ENCODE data around the gene PDE8A. TPM values are rescaled to one million over a fixed set of nuclear protein-coding genes. Genes with fewer than 3 reads are reported as not detected.
"Not testable (repeated sequence)": the region's sequence is repeated elsewhere in the genome, so short reads cannot be mapped to it uniquely, and the experiment has no call there.

Gene PDE8A
- total and polyA plus RNA-seq, 9 donors: 14.1 to 32.7 (median 24.0) TPM

DNA sequence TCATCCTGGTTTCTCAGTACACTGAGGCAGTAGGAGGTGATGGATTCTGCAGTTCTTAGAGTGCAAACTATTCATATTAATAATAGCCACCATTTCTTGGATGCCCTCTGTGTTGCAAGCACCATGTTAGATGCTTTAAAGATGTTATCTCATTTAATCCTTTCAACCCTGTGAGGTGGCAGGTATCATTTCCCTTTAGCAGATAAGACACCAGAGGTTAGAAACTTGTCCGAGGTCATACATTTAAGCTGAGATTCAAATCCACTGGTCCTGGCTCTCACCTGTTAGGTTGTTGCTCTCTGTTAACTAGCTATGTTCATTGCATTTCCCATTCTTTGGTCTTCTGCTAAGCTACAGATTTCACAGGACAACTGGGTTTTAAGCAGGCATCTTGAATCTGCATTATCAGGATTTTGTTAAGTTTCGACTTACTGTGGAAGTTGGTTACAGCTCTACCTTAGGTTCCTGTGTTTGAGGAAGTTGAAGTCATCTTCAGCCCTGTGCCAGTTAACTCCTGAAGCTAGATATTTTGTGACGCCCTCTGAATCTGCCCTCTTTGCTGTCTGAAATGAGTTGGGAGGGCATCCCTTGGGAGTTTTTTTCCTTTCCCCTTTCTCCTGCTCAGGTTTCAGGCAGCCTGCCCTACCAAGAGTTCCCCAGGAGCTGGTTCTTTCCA lies 6.4 kb downstream of the PDE8A start:
- H3K27ac ChIP-seq (ENCODE audit: low read length): no peak overlapping the region
- peaks cover 3% of the 10 kb centered on the region for H3K4me1 ChIP-seq (ENCODE audit: control insufficient read depth, insufficient read depth, low read length)
- no peak overlapping the region for H3K4me3 ChIP-seq (ENCODE audit: low read length)
- DNase-seq: no peak
- 78% methylated on average over 2 of the region's 3 CpGs for WGBS (ENCODE audit: insufficient coverage)
- no peaks in the 10 kb centered on the region for H3K36me3 ChIP-seq (ENCODE audit: control insufficient read depth, insufficient read depth, low read length)
- H3K9me3 ChIP-seq (replicated peaks; ENCODE audit: control insufficient read depth, low read depth, low read length): no peaks in the 10 kb centered on the region
- H3K27me3 ChIP-seq (ENCODE audit: control insufficient read depth, insufficient read depth, low read length): no peaks in the 10 kb centered on the region

DNA sequence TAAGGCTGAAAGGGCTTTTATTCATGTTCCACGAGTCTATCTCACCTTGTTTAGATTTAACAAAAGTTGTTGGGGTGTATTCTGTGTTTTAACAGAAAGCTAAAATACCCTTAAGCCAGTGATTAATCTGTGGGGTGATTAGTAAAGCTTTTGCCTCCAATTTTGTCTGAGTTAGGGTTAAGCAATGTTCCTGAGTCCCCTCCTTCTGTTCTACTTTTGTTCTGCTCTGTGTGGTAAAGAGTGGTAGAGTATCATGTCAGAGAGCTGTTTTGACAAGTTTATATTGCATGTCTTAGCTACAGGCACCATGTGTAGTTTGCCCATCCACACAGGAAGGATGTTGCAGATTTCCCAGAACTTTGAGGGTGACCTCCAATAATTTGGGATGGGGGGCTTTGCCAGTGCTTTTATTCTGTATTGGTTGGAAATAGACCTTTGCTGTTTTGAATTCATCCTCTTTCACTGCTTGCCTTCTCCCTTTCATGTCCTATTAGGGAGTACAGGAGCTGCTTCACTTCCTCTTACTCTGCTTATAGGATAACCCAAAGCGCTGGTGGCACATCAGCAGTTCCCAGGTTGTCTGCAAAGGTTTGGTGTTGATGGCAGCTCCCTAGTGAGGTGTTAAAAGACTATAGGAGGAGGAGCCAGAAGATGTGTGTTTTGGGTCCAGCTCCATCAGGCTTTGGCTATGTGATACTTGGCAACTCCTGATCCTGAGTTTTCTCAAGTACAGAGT lies 7.4 kb downstream of the PDE8A start:
- Histone ChIP-seq H3K27me3 (ENCODE audit: control insufficient read depth, insufficient read depth, low read length) (no peaks in the 10 kb centered on the region), H3K4me3 (ENCODE audit: low read length) (no peak overlapping the region), H3K36me3 (ENCODE audit: control insufficient read depth, insufficient read depth, low read length) (no peaks in the 10 kb centered on the region), H3K27ac (ENCODE audit: low read length) (no peak overlapping the region), H3K4me1 (ENCODE audit: control insufficient read depth, insufficient read depth, low read length) (peaks cover 3% of the 10 kb centered on the region), H3K9me3 (replicated peaks; ENCODE audit: control insufficient read depth, low read depth, low read length) (no peaks in the 10 kb centered on the region)
- DNase-seq: no peak
- WGBS (ENCODE audit: insufficient coverage): no CpG with 5 or more reads among the region's 2 CpGs

DNA sequence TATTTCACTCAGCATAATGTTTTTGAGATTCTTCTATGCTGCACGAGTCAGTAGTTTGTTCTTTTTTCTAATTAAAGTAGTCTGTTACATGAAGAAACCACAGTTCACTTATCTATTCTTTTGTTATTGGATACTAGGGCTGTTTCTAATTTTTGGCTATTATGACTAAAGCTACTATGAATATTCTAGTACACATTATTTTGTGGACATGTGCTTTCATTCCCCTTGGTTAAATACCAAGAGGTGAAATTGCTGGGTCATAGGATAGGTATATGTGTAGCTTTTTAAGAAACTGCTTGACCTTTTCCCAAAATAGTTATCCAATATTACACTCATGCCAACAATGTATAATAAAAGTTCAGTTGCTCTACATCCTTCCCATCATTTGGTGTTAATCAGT lies 8.9 kb downstream of the PDE8A start:
- WGBS (ENCODE audit: insufficient coverage): no CpG with 5 or more reads among the region's 1 CpG
- no peaks in the 10 kb centered on the region for H3K36me3 ChIP-seq (ENCODE audit: control insufficient read depth, insufficient read depth, low read length)
- H3K4me3 ChIP-seq (ENCODE audit: low read length): no peak overlapping the region
- no peak for DNase-seq
- H3K4me1 ChIP-seq (ENCODE audit: control insufficient read depth, insufficient read depth, low read length): peaks cover 3% of the 10 kb centered on the region
- no peaks in the 10 kb centered on the region for H3K9me3 ChIP-seq (replicated peaks; ENCODE audit: control insufficient read depth, low read depth, low read length)
- H3K27ac ChIP-seq (ENCODE audit: low read length): no peak overlapping the region
- no peaks in the 10 kb centered on the region for H3K27me3 ChIP-seq (ENCODE audit: control insufficient read depth, insufficient read depth, low read length)

DNA sequence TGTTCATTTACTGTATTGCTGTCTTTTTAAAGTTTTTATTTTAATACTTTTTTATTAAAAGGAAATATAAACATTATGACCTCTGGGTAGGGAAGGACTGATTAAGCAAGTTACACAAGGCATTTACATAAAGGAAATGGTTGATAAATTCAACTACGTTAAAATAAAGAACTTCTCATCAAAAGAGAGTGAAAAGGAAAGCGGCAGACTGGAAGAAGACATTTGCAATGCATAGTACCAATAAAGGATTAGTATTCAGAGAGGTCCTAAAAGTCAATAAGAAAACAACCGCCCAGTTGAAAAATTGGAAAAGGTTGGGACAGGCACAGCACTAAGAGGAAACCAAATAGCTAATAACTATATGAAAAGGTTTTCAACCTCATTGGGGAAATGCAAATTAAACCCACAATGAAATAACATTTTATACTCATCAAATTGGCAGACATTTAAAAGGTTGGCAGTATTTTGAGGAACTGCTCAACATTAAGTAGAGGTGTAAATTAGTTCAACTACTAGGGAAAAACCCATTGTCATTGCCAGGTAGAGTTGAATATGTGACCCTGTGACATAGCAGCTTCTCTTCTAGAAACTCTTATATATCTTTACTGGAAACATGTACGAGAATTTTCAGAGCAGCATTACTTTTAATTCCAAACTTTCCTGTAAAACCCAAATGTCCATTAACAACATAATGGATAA lies 9.5 kb downstream of the PDE8A start:
- H3K27ac ChIP-seq (ENCODE audit: low read length): no peak overlapping the region
- no peaks in the 10 kb centered on the region for H3K36me3 ChIP-seq (ENCODE audit: control insufficient read depth, insufficient read depth, low read length)
- WGBS (ENCODE audit: insufficient coverage): no CpG with 5 or more reads among the region's 4 CpGs
- H3K9me3 ChIP-seq (replicated peaks; ENCODE audit: control insufficient read depth, low read depth, low read length): no peaks in the 10 kb centered on the region
- no peak for DNase-seq
- peaks cover 3% of the 10 kb centered on the region for H3K4me1 ChIP-seq (ENCODE audit: control insufficient read depth, insufficient read depth, low read length)
- H3K27me3 ChIP-seq (ENCODE audit: control insufficient read depth, insufficient read depth, low read length): no peaks in the 10 kb centered on the region
- H3K4me3 ChIP-seq (ENCODE audit: low read length): no peak overlapping the region

DNA sequence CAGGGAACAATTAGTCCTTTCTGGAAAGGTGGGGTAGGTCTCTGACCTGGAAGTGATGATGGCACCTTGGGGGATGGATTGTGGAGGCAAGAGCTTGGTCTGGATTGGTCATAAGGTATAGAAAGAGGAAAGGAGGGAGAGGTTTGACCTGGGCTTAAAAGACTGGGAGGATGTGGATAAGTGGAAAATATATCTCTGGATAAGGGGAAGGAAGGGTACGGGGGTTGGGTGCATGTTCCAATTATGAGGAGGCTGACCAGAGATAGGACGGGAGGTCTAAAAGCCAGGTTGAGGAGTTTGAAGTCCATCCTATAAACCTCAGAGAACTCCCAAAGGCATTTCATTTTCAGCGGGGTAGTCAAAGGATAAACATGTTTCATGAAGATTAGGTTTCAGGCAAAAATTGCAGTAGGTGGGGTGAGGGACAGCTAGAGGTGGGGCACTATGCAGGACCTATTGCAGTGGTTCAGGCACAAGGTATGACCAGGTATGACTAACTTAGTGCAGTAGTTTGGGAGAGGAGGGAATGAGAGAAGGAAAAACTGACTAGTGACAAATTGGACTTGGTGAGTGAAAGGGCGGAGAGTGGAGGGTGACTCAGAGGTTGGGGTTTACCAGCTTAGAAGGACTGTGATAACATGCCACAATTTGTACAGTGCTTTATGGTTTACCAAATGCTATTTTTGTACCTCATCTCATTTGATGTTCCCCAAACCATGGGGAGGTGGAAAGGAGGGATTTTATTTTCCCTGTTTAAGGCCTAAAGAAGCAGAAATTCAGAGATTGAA lies 10.7 kb downstream of the PDE8A start:
- H3K27me3 ChIP-seq (ENCODE audit: control insufficient read depth, insufficient read depth, low read length): no peaks in the 10 kb centered on the region
- H3K36me3 ChIP-seq (ENCODE audit: control insufficient read depth, insufficient read depth, low read length): no peaks in the 10 kb centered on the region
- peaks cover 3% of the 10 kb centered on the region for H3K4me1 ChIP-seq (ENCODE audit: control insufficient read depth, insufficient read depth, low read length)
- H3K27ac ChIP-seq (ENCODE audit: low read length): no peak overlapping the region
- no peak for DNase-seq
- no peaks in the 10 kb centered on the region for H3K9me3 ChIP-seq (replicated peaks; ENCODE audit: control insufficient read depth, low read depth, low read length)
- no peak overlapping the region for H3K4me3 ChIP-seq (ENCODE audit: low read length)
- 80% methylated on average over 1 of the region's 4 CpGs for WGBS (ENCODE audit: insufficient coverage)

DNA sequence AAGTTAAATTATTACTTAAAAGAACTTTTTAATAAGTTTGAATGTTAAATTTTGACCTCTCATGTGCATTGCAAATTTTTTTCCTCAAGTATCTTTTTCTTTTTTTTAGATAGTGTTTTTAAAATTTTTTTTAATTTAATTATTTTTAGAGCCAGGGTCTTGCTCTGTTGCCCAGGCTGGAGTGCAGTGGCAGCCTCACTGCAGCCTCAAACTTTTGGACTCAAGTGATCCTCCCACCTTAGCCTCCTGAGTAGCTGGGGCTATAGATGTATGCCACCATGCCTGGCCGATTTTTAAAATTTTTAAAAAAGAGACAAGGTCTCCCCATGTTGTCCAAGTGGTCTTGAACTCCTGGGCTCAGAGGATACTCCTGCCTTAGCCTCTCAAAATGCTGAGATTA lies 14.4 kb downstream of the PDE8A start:
- Histone ChIP-seq H3K9me3 (replicated peaks; ENCODE audit: control insufficient read depth, low read depth, low read length) (no peaks in the 10 kb centered on the region), H3K27me3 (ENCODE audit: control insufficient read depth, insufficient read depth, low read length) (no peaks in the 10 kb centered on the region), H3K27ac (ENCODE audit: low read length) (no peak overlapping the region), H3K4me3 (ENCODE audit: low read length) (no peak overlapping the region), H3K4me1 (ENCODE audit: control insufficient read depth, insufficient read depth, low read length) (peaks cover 8% of the 10 kb centered on the region), H3K36me3 (ENCODE audit: control insufficient read depth, insufficient read depth, low read length) (no peaks in the 10 kb centered on the region)
- 100% methylated on average over 1 of the region's 1 CpG for WGBS (ENCODE audit: insufficient coverage)
- no peak for DNase-seq

DNA sequence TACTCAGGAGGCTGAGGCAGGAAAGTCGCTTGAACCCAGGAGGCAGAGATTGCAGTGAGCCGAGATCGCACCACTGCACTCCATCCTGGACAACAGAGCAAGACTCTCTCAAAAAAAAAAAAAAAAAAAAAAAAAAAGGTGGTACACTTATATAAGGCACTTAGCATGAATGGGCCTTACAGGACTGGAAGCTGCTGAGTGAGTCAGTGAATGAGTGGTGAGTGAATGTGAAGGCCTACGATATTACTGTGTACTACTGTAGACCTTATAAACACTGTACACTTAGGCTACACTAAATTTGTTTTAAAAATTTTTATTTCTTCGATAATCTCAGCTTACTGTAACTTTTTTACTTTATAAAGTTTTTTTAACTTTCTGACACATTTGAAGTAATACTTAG lies 15.1 kb downstream of the PDE8A start:
- H3K27ac ChIP-seq (ENCODE audit: low read length); H3K4me1 ChIP-seq (ENCODE audit: control insufficient read depth, insufficient read depth, low read length); H3K9me3 ChIP-seq (replicated peaks; ENCODE audit: control insufficient read depth, low read depth, low read length); H3K36me3 ChIP-seq (ENCODE audit: control insufficient read depth, insufficient read depth, low read length); H3K27me3 ChIP-seq (ENCODE audit: control insufficient read depth, insufficient read depth, low read length); H3K4me3 ChIP-seq (ENCODE audit: low read length); DNase-seq: not testable (repeated sequence)
- no CpG with 5 or more reads among the region's 5 CpGs for WGBS (ENCODE audit: insufficient coverage)

DNA sequence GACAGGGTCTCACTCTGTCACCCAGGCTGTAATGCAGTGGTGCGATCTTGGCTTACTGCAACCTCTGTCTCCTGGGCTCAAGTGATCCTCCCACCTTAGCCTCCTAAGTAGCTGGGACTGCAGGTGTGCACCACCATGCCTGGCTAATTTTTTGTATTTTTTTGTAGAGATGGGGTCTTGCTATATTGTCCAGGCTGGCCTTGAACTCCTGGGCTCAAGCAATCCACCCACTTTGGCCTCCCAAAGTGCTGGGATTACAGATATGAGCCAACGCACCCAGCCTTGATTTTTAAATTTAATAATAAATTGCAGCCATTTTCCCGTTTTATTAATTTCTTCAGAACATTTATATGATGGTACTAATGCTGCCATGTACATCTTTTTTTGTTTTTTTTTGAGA lies 15.6 kb downstream of the PDE8A start:
- H3K27ac ChIP-seq (ENCODE audit: low read length); H3K27me3 ChIP-seq (ENCODE audit: control insufficient read depth, insufficient read depth, low read length); H3K9me3 ChIP-seq (replicated peaks; ENCODE audit: control insufficient read depth, low read depth, low read length); H3K4me1 ChIP-seq (ENCODE audit: control insufficient read depth, insufficient read depth, low read length); H3K36me3 ChIP-seq (ENCODE audit: control insufficient read depth, insufficient read depth, low read length); H3K4me3 ChIP-seq (ENCODE audit: low read length); DNase-seq: not testable (repeated sequence)
- no CpG with 5 or more reads among the region's 3 CpGs for WGBS (ENCODE audit: insufficient coverage)

DNA sequence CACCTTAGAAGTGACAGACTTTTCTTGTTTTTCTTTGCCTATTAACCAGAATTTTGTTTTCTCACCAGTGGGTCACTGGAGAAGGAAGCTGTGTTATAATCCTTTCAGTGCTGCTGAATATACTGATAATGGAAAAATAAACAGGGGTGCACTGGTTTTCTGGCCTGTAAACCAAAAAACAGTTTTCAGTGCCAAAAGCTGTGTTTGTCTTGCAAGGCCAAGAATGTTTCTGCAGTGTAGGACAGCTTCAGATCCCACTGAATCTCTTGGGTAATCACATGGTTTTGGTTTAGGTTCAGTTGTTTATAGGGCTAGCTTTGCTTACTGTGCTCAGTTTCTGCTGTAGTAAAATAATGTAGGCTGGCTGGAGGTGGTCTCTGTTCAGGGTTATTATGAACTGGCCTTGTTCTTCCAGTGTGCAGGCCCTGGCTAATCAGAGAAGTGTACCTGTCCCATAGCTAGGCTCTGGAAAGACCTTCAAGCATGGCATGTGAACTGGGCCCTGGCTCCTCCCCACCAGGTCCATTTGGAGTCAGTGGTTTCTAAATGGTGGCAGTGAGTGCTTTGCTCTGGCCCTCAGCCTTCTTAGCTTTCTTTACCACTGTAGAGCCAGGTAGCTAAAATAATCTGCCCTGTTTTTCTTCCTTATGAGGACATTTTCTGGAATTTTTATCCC lies 18.7 kb downstream of the PDE8A start:
- Histone ChIP-seq H3K4me3 (ENCODE audit: low read length) (no peak overlapping the region), H3K36me3 (ENCODE audit: control insufficient read depth, insufficient read depth, low read length) (peaks cover 2% of the 10 kb centered on the region), H3K27me3 (ENCODE audit: control insufficient read depth, insufficient read depth, low read length) (no peaks in the 10 kb centered on the region), H3K9me3 (replicated peaks; ENCODE audit: control insufficient read depth, low read depth, low read length) (no peaks in the 10 kb centered on the region), H3K4me1 (ENCODE audit: control insufficient read depth, insufficient read depth, low read length) (peaks cover 8% of the 10 kb centered on the region), H3K27ac (ENCODE audit: low read length) (no peak overlapping the region)
- peak; percentile 85 for DNase-seq
